Fibroblast of villous mesenchyme (primary cell): ENCODE data around the gene SHC4. TPM values are rescaled to one million over a fixed set of nuclear protein-coding genes. Genes with fewer than 3 reads are reported as not detected.

ENCODE experiments used
- DNase-seq: peaks from one replicate; pipeline ENCODE4 v3.0.0-alpha.2; 2010; ENCODE audit warnings: low read depth
- H3K4me3 ChIP-seq: 2 replicates; pipeline ENCODE4 v1.5.1; 2011; ENCODE audit warnings: low read depth, mild to moderate bottlenecking, low read length
- CTCF ChIP-seq: IDR thresholded peaks from 2 replicates; pipeline ENCODE4 v1.5.1; 2012; ENCODE audit warnings: low read depth, mild to moderate bottlenecking, low read length; ENCODE audit not compliant: insufficient read depth
- total RNA-seq: library from RNA; depleted of rRNA; stranded (reverse); fragments of >200 nt; gene quantifications from 2 replicates; pipeline ENCODE4 v1.2.3, GENCODE V29; 2012

The SHC4 gene
- total RNA-seq, 1 donor = 3.5 TPM

- DNase-seq = no peak
- TF ChIP-seq CTCF = no peak
- no peak overlapping the region for H3K4me3 ChIP-seq
Observed at GRCh38 chr15:48850648-48851047, 113.1 kb downstream of the SHC4 start.

- TF ChIP-seq CTCF = no peak
- H3K4me3 ChIP-seq = no peak overlapping the region
- no peak for DNase-seq
Observed at GRCh38 chr15:48845123-48845522, 118.6 kb downstream of the SHC4 start.

- TF ChIP-seq CTCF = no peak
- no peak for DNase-seq
- no peak overlapping the region for H3K4me3 ChIP-seq
Observed at GRCh38 chr15:48842501-48842900, 121.2 kb downstream of the SHC4 start.

- no peak for DNase-seq
- TF ChIP-seq CTCF = no peak
- no peak overlapping the region for H3K4me3 ChIP-seq
Observed at GRCh38 chr15:48834756-48835155, 129.0 kb downstream of the SHC4 start.

- TF ChIP-seq CTCF = no peak
- H3K4me3 ChIP-seq = no peak overlapping the region
- DNase-seq = no peak
Observed at GRCh38 chr15:48833526-48834239, 130.0 kb downstream of the SHC4 start.

GRCh38 chr15:48832648-48833047, 131.1 kb downstream of the SHC4 start:
- TF ChIP-seq CTCF = no peak
- DNase-seq = no peak
- H3K4me3 ChIP-seq = no peak overlapping the region

GRCh38 chr15:48828906-48829305, 134.8 kb downstream of the SHC4 start:
- H3K4me3 ChIP-seq = no peak overlapping the region
- DNase-seq = no peak
- no peak for TF ChIP-seq CTCF
